Endothelial cell of umbilical vein (primary cell): Measurements from ENCODE around the gene PLCH1. TPM values are rescaled to one million over a fixed set of nuclear protein-coding genes. Genes with fewer than 3 reads are reported as not detected.

Experiments
- BruUV-seq: library from RNA; stranded (reverse); fragments of 400-500 nt; replicated peaks from 2 replicates; lab custom pipeline; 2021; lab: Mats Ljungman, UMichigan
- CTCF ChIA-PET: fragments of 300-600, 350-600 bp; sonication (Branson Sonifier 250); formaldehyde crosslinking; loops from one replicate; lab custom pipeline; 2021; ENCODE audit warnings: antibody characterized with exemption, inconsistent platforms; lab: Charles Lee
- POLR2A ChIA-PET: fragments of 300-600, 350-600 bp; sonication (Branson Sonifier 250); formaldehyde crosslinking; loops from one replicate; lab custom pipeline; 2021; ENCODE audit warnings: antibody characterized with exemption, inconsistent platforms; lab: Charles Lee
- DNase-seq: peaks from one replicate; pipeline ENCODE4 v3.0.0-alpha.2; 2011; ENCODE audit warnings: low read depth, low spot score
- FAIRE-seq: peaks from 2 replicates; lab custom pipeline; 2011; peaks lifted over from hg19 to GRCh38; lab: Jason Lieb, UNC
- H2AFZ ChIP-seq: 2 replicates; pipeline ENCODE4 v1.6.0; 2012; ENCODE audit warnings: low read depth, low read length, control low read depth, inconsistent platforms
- H3K27ac ChIP-seq: 2 replicates; pipeline ENCODE4 v1.5.1; 2011; ENCODE audit warnings: low read depth, mild to moderate bottlenecking, control low read depth, low read length, moderate library complexity; ENCODE audit not compliant: insufficient read depth
- H3K27me3 ChIP-seq, 2 experiments: 2 replicates each; pipeline versions ENCODE4 v1.6.0 to v1.6.1; 2011; ENCODE audit warnings: low read length in 2 of 2, mixed read lengths in 1 of 2; ENCODE audit not compliant: control insufficient read depth in 2 of 2, insufficient read depth in 2 of 2
- H3K36me3 ChIP-seq, 2 experiments: 2 replicates in 1 of 2; 3 replicates in 1 of 2; pipeline ENCODE4 v1.5.1; 2011; ENCODE audit warnings: low read length in 2 of 2, mild to moderate bottlenecking in 1 of 2, moderate library complexity in 1 of 2; ENCODE audit not compliant: control insufficient read depth in 2 of 2, insufficient read depth in 2 of 2; ENCODE audit errors: extremely low read depth in 1 of 2
- H3K4me1 ChIP-seq: 3 replicates; pipeline ENCODE4 v1.5.1; 2011; ENCODE audit warnings: mild to moderate bottlenecking, low read length; ENCODE audit not compliant: control insufficient read depth, insufficient read depth; ENCODE audit errors: extremely low read depth
- H3K4me2 ChIP-seq: 2 replicates; pipeline ENCODE4 v1.6.1; 2011; ENCODE audit warnings: low read length, control low read depth, mixed read lengths; ENCODE audit not compliant: insufficient read depth
- H3K4me3 ChIP-seq, 3 experiments: fragments of 200-600 bp in 1 of 3; sonication (generic), shearing (Covaris generic) in 1 of 3; replicated peaks in 1 of 3; 2 replicates each; pipeline ENCODE4 v1.5.1; 2011 to 2016; ENCODE audit warnings: control low read depth in 3 of 3, low read length in 3 of 3, mild to moderate bottlenecking in 2 of 3, inconsistent platforms in 1 of 3, low read depth in 1 of 3, moderate library complexity in 1 of 3; ENCODE audit not compliant: insufficient read depth in 1 of 3
- H3K79me2 ChIP-seq: 2 replicates; pipeline ENCODE4 v1.6.0; 2012; ENCODE audit warnings: low read length, inconsistent platforms; ENCODE audit not compliant: control insufficient read depth, insufficient read depth
- H3K9ac ChIP-seq: replicated peaks from 2 replicates; pipeline ENCODE3; 2011; ENCODE audit warnings: low read length, control low read depth; ENCODE audit not compliant: insufficient read depth; ENCODE audit errors: extremely low read depth
- H3K9me1 ChIP-seq: replicated peaks from 3 replicates; pipeline ENCODE4 v1.6.0; 2011; ENCODE audit warnings: mild to moderate bottlenecking, low read length; ENCODE audit not compliant: control insufficient read depth, insufficient read depth; ENCODE audit errors: extremely low read depth
- H3K9me3 ChIP-seq: replicated peaks from 2 replicates; pipeline ENCODE4 v1.5.1; 2012; ENCODE audit warnings: low read length, inconsistent platforms; ENCODE audit not compliant: control insufficient read depth, insufficient read depth
- H4K20me1 ChIP-seq: replicated peaks from 2 replicates; pipeline ENCODE3; 2011; ENCODE audit warnings: mild to moderate bottlenecking, low read length; ENCODE audit not compliant: control insufficient read depth, insufficient read depth; ENCODE audit errors: extremely low read depth
- CTCF ChIP-seq, 2 donors: IDR thresholded peaks; 1 replicate in 1 of 2; 2 replicates in 1 of 2; pipeline ENCODE4 v1.5.1; 2011; ENCODE audit warnings: low read length in 2 of 2, mild to moderate bottlenecking in 2 of 2, moderate library complexity in 2 of 2, control low read depth in 1 of 2, inconsistent platforms in 1 of 2, low read depth in 1 of 2; ENCODE audit not compliant: insufficient read depth in 1 of 2; ENCODE audit errors: extremely low read depth in 1 of 2
- EZH2 ChIP-seq: IDR thresholded peaks from 2 replicates; pipeline ENCODE4 v1.6.1; 2012; ENCODE audit warnings: borderline replicate concordance, low read depth, mild to moderate bottlenecking, moderate library complexity, low read length, inconsistent platforms; ENCODE audit not compliant: severe bottlenecking
- FOS ChIP-seq: IDR thresholded peaks from 2 replicates; pipeline ENCODE4 v1.6.1; 2011; ENCODE audit warnings: mild to moderate bottlenecking, low read length, moderate library complexity, borderline replicate concordance; ENCODE audit not compliant: insufficient read depth
- GATA2 ChIP-seq: IDR thresholded peaks from 2 replicates; pipeline ENCODE4 v1.7.0; 2011; ENCODE audit warnings: low read depth, mild to moderate bottlenecking, moderate library complexity, mixed read lengths, low read length; ENCODE audit not compliant: insufficient read length, insufficient read depth
- JUN ChIP-seq: IDR thresholded peaks from 2 replicates; pipeline ENCODE4 v1.6.1; 2011; ENCODE audit warnings: borderline replicate concordance, low read depth; ENCODE audit not compliant: insufficient read length, insufficient read depth
- MYC ChIP-seq: IDR thresholded peaks from one replicate; pipeline ENCODE4 v1.6.1; 2011; ENCODE audit warnings: mild to moderate bottlenecking, low read depth, low read length
- POLR2A ChIP-seq: IDR thresholded peaks from 2 replicates; pipeline ENCODE4 v1.6.1; 2012; ENCODE audit warnings: low read depth, mild to moderate bottlenecking, control low read depth, low read length
- POLR2AphosphoS5 ChIP-seq: IDR thresholded peaks from 2 replicates; pipeline ENCODE4 v1.6.1; 2012; ENCODE audit warnings: low read depth, mild to moderate bottlenecking, control low read depth, low read length, moderate library complexity; ENCODE audit not compliant: insufficient read depth
- dilution Hi-C: fragments of 300-500 bp; cut with MboI; formaldehyde crosslinking; loops from one replicate; pipeline ENCODE4 v1.15.0; 2019; ENCODE audit warnings: low sequenced_read_pairs; ENCODE audit not compliant: extremely low pct_ligation_motif_present
- intact Hi-C: fragments of 100-400 bp; cut with micrococcal nuclease; formaldehyde crosslinking; loops from one replicate; pipeline ENCODE4 v1.10.0; 2022
- polyA plus RNA-seq, 4 experiments: library from polyadenylated mRNA; depleted of rRNA in 3 of 4; stranded (reverse) in 3 of 4; unstranded in 1 of 4; fragments of >200 nt; gene quantifications; 2 replicates each; pipeline versions ENCODE4 v1.2.1 to v1.2.3, GENCODE V29; 2011 to 2012; ENCODE audit warnings: missing spikeins in 1 of 4
- total RNA-seq: library from RNA; stranded (reverse); gene quantifications from 2 replicates; pipeline ENCODE4 v1.2.3, GENCODE V29; 2021
- TF ChIP-seq, protein P1 (sequence below): IDR thresholded peaks from 2 replicates; pipeline ENCODE4 v1.6.1; 2011; ENCODE audit not compliant: insufficient read depth, insufficient read length

Gene PLCH1
- total and polyA plus RNA-seq, 2 donors (not counting 3 experiments of a cell fraction or from before 2014, with no cell fraction given): 0.03 TPM; not detected in 1

DNA sequence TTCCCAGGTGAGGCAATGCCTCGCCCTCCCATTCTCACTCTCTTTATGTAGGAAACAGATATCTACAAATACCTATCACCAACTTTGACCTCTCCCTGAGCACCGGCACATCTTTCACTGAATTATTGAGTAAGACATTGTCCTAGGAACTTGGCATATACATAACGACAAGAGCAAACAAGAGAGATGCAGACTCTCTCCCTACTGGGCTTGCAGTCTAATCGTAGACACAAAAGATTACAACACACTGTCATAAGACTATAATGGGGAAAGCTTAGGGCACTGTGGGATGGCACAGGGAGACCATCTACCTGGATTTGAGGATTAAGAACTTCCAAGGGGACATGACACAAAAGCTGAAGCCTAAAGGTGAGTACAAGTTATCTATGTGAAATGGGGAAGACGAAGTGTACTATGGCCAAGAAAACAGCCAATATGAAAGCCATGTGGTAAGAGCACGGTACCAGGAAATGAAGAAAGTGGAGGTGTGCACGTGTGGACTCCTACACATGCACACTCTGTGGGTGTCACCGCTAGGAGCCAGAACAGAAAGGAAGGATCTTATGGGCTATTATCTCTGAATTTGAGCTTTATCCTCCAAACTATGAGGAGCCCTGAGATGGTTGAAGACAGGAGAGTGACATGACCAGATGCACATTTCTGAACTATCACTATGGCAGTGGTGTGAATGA is 232.6 kb downstream of the PLCH1 start:
- H3K27ac ChIP-seq: no peak overlapping the region
- no peaks in the 10 kb centered on the region for H3K27me3 ChIP-seq
- POLR2A ChIA-PET: no interaction called here
- no peak for TF ChIP-seq EZH2
- no peak for TF ChIP-seq CTCF (IDR thresholded peaks at IDR 0.05; ENCODE audit: extremely low read depth in 1 of 2, insufficient read depth in 1 of 2, low read depth in 1 of 2, low read length in 2 of 2)
- TF ChIP-seq FOS: no peak
- TF ChIP-seq MYC: no peak
- TF ChIP-seq, protein P1, sequence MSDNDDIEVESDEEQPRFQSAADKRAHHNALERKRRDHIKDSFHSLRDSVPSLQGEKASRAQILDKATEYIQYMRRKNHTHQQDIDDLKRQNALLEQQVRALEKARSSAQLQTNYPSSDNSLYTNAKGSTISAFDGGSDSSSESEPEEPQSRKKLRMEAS: no peak
- TF ChIP-seq POLR2AphosphoS5: no peak
- no peak for TF ChIP-seq POLR2A
- no peak for TF ChIP-seq JUN
- no peak for TF ChIP-seq GATA2
- no peak overlapping the region for H3K4me2 ChIP-seq
- dilution Hi-C loops (no loop called here), intact Hi-C loops (no loop called here)
- no peaks in the 10 kb centered on the region for H3K4me1 ChIP-seq
- DNase-seq: no peak
- no peaks in the 10 kb centered on the region for H3K79me2 ChIP-seq
- H3K9me1 ChIP-seq: no peaks in the 10 kb centered on the region
- H3K9me3 ChIP-seq: peaks cover 7% of the 10 kb centered on the region
- BruUV-seq: no TSS peak
- no peak overlapping the region for H2AFZ ChIP-seq
- no peaks in the 10 kb centered on the region for H4K20me1 ChIP-seq
- CTCF ChIA-PET: no interaction called here
- FAIRE-seq: no peak
- no peak overlapping the region for H3K9ac ChIP-seq
- no peak overlapping the region for H3K4me3 ChIP-seq
- H3K36me3 ChIP-seq: no peaks in the 10 kb centered on the region
